Measurements from ENCODE around the gene ZEB2.

The ZEB2 gene

GRCh38 chr2:144484201-144484948 is 35.5 kb downstream of the ZEB2 start:
- Histone ChIP-seq H3K79me2 (ENCODE audit: insufficient read depth, low read length) (peaks cover 16% of the 10 kb centered on the region; the same call in 1 of the 2 replicates), H4K20me1 (ENCODE audit: insufficient read depth, low read length, poor library complexity, severe bottlenecking) (peaks cover 3% of the 10 kb centered on the region), H3K9me2 (replicated peaks; ENCODE audit: low read depth, low read length) (no peaks in the 10 kb centered on the region), H3K4me3 (ENCODE audit: low read length, poor library complexity, severe bottlenecking) (no peak overlapping the region), H2AFZ (ENCODE audit: low read length) (no peak overlapping the region), H3F3A (ENCODE audit: low read depth) (no peaks in the 10 kb centered on the region), H3K27me3 (ENCODE audit: insufficient read depth, low read length, poor library complexity, severe bottlenecking) (no peaks in the 10 kb centered on the region), H3K9ac (ENCODE audit: low read depth, low read length, poor library complexity, severe bottlenecking) (no peak overlapping the region), H3K9me3 (ENCODE audit: insufficient read depth, low read depth, low read length) (no peaks in the 10 kb centered on the region), H3K4me1 (ENCODE audit: insufficient read depth, low read length, poor library complexity, severe bottlenecking) (no peaks in the 10 kb centered on the region), H3K36me3 (ENCODE audit: insufficient read depth, low read length) (no peaks in the 10 kb centered on the region; the same call in 1 of the 2 replicates), H3K4me2 (ENCODE audit: low read depth, low read length, poor library complexity, severe bottlenecking) (no peak overlapping the region)
- TF ChIP-seq CTCF (conservative IDR thresholded peaks at IDR 0.05; ENCODE audit: low read length) (no peak), EZH2phosphoT487 (IDR thresholded peaks at IDR 0.05; ENCODE audit: borderline replicate concordance) (no peak)

- no peaks in the 10 kb centered on the region for H3F3A ChIP-seq (ENCODE audit: low read depth)
- H3K4me1 ChIP-seq (ENCODE audit: insufficient read depth, low read length, poor library complexity, severe bottlenecking), result no peaks in the 10 kb centered on the region
- H4K20me1 ChIP-seq (ENCODE audit: insufficient read depth, low read length, poor library complexity, severe bottlenecking), result no peaks in the 10 kb centered on the region
- H3K9me2 ChIP-seq (replicated peaks; ENCODE audit: low read depth, low read length), result no peaks in the 10 kb centered on the region
- H3K27me3 ChIP-seq (ENCODE audit: insufficient read depth, low read length, poor library complexity, severe bottlenecking), result no peaks in the 10 kb centered on the region
- H3K79me2 ChIP-seq (ENCODE audit: insufficient read depth, low read length), result peaks cover 11% of the 10 kb centered on the region; the same call in 1 of the 2 replicates
- H3K4me3 ChIP-seq (ENCODE audit: low read length, poor library complexity, severe bottlenecking), result no peak overlapping the region
- H3K36me3 ChIP-seq (ENCODE audit: insufficient read depth, low read length), result no peaks in the 10 kb centered on the region; the same call in 1 of the 2 replicates
- H3K4me2 ChIP-seq (ENCODE audit: low read depth, low read length, poor library complexity, severe bottlenecking), result no peak overlapping the region
- no peak overlapping the region for H2AFZ ChIP-seq (ENCODE audit: low read length)
- H3K9ac ChIP-seq (ENCODE audit: low read depth, low read length, poor library complexity, severe bottlenecking), result no peak overlapping the region
- no peaks in the 10 kb centered on the region for H3K9me3 ChIP-seq (ENCODE audit: insufficient read depth, low read depth, low read length)
- no peak for TF ChIP-seq EZH2phosphoT487 (IDR thresholded peaks at IDR 0.05; ENCODE audit: borderline replicate concordance)
These were observed 38.3 kb downstream of the ZEB2 start for GRCh38 chr2:144481666-144482065.

GRCh38 chr2:144481109-144481508 is 38.8 kb downstream of the ZEB2 start:
- Histone ChIP-seq H3K4me1 (ENCODE audit: insufficient read depth, low read length, poor library complexity, severe bottlenecking) (no peaks in the 10 kb centered on the region), H3K79me2 (ENCODE audit: insufficient read depth, low read length) (peaks cover 11% of the 10 kb centered on the region; the same call in 1 of the 2 replicates), H2AFZ (ENCODE audit: low read length) (no peak overlapping the region), H3K27me3 (ENCODE audit: insufficient read depth, low read length, poor library complexity, severe bottlenecking) (no peaks in the 10 kb centered on the region), H3K36me3 (ENCODE audit: insufficient read depth, low read length) (no peaks in the 10 kb centered on the region; the same call in 1 of the 2 replicates), H4K20me1 (ENCODE audit: insufficient read depth, low read length, poor library complexity, severe bottlenecking) (no peaks in the 10 kb centered on the region), H3K9ac (ENCODE audit: low read depth, low read length, poor library complexity, severe bottlenecking) (no peak overlapping the region), H3F3A (ENCODE audit: low read depth) (no peaks in the 10 kb centered on the region), H3K4me2 (ENCODE audit: low read depth, low read length, poor library complexity, severe bottlenecking) (no peak overlapping the region), H3K9me2 (replicated peaks; ENCODE audit: low read depth, low read length) (no peaks in the 10 kb centered on the region), H3K4me3 (ENCODE audit: low read length, poor library complexity, severe bottlenecking) (no peak overlapping the region), H3K9me3 (ENCODE audit: insufficient read depth, low read depth, low read length) (no peaks in the 10 kb centered on the region)
- TF ChIP-seq EZH2phosphoT487 (IDR thresholded peaks at IDR 0.05; ENCODE audit: borderline replicate concordance) (no peak), CTCF (conservative IDR thresholded peaks at IDR 0.05; ENCODE audit: low read length) (no peak)

Data from Loucy (cell line).